Effector CD4-positive, alpha-beta T cell (primary cell): ENCODE results near the gene POM121L12. TPM values are rescaled to one million over a fixed set of nuclear protein-coding genes. Genes with fewer than 3 reads are reported as not detected.

Source experiments
- DNase-seq: peaks from one replicate; pipeline ENCODE4 v3.0.0-alpha.2; 2020
- total RNA-seq: gene quantifications from one replicate; lab custom pipeline; 2026; lab: John Stamatoyannopoulos, UW

Gene POM121L12
- not detected for total RNA-seq

GRCh38 chr7:53035499-53036412 is at the start of gene POM121L12:
TSS of gene POM121L12 (plus strand) at chr7:53035633. CDS start at chr7:53035672, 39 bp downstream.
- no peak for DNase-seq

DNA sequence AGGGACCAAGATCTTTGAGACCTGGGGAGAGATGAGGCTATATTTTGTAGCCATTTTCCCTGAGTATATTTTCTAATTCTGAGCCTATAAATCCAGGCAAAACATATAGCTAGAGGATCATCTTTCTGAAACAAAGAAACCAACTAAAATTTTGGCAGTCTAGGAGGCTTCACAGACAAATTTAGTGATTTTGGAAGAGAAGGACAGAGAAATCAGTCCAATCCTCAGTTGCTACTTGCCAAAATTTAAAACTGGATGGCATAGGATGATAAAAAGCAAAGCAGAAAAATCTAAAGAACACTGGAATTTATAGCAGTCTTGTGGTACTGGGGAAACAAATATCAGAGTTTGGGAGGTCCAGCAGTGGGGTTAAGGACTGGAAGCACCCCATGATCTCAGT is 43.4 kb upstream of the POM121L12 start:
- DNase-seq = no peak

GRCh38 chr7:52992479-52993162 is 42.8 kb upstream of the POM121L12 start:
- no peak for DNase-seq

GRCh38 chr7:52995676-52996075 is 39.8 kb upstream of the POM121L12 start:
- no peak for DNase-seq

DNA sequence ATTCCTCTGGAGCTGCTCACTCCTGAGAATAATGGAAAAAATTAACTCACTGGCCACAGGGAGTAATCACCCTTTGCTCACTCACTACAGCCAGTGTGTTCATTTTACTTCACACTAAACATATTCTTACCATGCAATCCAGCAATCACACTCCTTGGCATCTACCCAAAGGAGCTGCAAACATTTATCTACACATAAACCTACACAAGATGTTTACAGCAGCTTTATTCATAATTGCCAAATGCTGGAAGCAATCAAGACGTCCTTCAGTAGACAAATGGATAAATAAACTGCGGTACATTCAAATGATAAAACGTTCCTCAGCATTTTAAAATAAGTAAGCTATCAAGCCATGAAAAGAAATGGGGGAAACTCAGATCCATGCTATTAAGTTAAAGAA is 34.2 kb upstream of the POM121L12 start:
- no peak for DNase-seq

GRCh38 chr7:53002389-53002788 is 33.0 kb upstream of the POM121L12 start:
- no peak for DNase-seq

DNA sequence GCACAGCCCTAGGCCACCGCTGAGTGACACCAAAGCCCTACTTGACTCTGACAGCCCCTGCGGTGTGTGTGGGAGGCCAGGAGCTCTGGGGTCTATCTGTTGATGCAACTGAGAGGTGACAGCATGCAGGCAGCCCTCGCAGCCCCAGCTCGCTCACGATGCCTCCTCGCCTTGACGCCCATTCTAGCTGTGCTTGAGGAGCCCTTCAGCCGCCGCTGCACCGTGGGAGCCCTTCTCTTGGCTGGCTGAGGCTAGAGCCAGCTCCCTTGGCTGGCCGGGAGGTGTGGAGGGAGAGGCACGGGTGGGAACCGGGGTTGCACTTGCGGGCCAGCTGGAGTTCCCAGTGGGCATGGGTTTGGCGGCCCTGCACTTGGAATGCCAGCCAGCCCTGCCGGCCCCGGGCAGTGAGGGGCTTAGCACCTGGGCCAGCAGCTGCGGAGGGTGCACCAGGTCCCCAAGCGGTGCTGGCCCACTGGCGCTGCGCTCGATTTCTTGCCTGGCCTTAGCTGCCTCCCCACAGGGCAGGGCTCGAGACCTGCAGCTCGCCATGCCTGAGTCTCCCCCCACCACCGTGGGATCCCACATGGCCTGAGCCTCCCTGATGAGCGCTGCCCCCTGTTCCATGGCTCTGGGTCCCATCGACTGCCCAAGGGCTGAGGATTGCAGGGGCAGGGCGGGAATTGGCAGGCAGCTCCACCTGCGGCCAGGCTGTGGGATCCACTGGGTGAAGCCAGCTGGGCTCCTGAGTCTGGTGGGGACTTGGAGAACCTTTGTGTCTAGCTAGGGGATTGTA is 31.6 kb upstream of the POM121L12 start:
- DNase-seq = no peak

GRCh38 chr7:53013925-53014324 is 21.5 kb upstream of the POM121L12 start:
- no peak for DNase-seq

- DNase-seq = no peak
These were observed 20.0 kb upstream of the POM121L12 start for GRCh38 chr7:53015463-53015862.

- DNase-seq = no peak
These were observed 12.5 kb upstream of the POM121L12 start for GRCh38 chr7:53022893-53023292.

- DNase-seq = no peak
These were observed 13.2 kb downstream of the POM121L12 start for GRCh38 chr7:53048638-53049037.

DNA sequence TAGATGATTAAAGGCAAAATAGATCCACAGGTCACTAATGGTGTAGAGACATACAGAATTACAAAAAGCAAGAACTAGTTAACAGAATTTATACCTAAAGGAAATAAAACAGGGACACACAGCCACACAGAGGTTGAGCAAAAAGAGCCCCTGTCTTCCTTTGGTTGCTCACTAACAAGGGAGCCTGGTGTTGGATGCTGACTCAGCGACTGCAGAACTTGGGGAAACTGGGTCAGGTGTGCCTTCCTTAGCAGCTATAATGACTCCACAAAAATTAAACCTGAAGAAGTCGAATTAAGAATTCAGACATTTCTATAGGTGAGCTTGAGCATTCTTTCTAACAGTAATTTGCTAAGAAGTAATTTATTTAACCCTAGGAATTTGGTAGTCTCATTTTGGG is 15.0 kb downstream of the POM121L12 start:
- no peak for DNase-seq

DNA sequence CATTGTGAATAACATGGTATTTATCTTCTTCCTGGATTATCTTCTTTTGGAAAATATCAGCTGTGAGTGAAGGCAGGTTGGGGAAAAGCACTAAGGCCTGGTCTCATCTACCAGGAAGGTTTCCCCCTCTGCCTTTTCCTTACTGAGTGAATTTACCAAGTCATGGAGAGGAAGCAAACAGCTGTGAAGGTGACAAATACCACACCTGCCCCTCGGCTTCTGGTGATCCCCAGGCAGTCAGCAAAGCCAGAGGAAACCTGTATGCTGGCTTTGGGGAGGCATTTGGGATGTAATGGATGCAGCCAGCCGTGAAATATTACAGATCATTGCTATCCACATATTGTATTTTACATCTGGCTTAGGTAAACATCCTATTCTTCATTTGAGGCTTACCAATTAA is 24.2 kb downstream of the POM121L12 start:
- no peak for DNase-seq

DNA sequence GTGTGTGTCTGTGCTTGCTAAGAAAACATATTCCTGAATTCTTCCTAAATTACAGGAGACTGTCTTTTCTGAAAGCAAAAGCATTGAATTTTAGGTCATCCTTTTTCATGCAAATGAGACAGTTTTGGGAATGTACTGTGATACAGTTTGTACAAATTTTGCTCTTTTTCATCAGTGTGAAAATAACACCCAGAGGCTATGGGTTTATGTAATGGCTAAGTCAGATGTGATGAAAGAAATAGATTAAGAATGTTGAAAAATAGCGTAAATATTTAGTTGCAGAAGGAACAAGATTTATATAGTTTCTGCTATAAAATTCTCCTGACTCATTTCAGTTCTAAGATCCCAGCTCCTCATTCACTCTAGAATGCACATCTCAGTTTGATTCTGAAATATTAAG is 24.6 kb downstream of the POM121L12 start:
- no peak for DNase-seq

DNA sequence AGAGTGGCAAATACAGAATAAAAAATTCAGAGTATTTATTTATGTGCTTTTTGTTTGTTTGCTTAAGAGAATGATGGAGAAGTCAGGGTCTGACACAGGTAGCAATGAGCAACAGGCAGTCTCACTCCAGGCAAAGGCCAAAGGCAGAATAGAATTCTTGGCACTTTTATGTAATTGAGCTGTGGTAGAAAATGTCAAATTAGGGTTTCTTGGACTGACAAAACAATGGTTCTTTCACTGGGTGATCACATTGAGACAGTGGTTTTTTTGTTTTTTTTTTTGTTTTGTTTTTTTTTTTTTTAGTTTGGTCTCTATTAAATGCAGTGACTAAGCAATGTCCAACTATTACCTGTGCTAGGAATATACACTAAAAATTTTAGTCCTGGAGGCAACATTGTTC is 27.4 kb downstream of the POM121L12 start:
- no peak for DNase-seq

GRCh38 chr7:53068673-53069072 is 33.2 kb downstream of the POM121L12 start:
- no peak for DNase-seq

GRCh38 chr7:53070883-53071282 is 35.5 kb downstream of the POM121L12 start:
- no peak for DNase-seq
